Karpas-422 (cell line): ENCODE measurements around the gene SIL1. TPM values are rescaled to one million over a fixed set of nuclear protein-coding genes. Genes with fewer than 3 reads are reported as not detected.
"Not testable (repeated sequence)": the region's sequence is repeated elsewhere in the genome, so short reads cannot be mapped to it uniquely, and the experiment has no call there.

Experiments
- DNase-seq: peaks from one replicate; pipeline ENCODE4 v3.0.0-alpha.2; 2015
- H2AFZ ChIP-seq: fragments of 200-600 bp; sonication (generic); 2 replicates; pipeline ENCODE4 v1.6.1; 2014; ENCODE audit warnings: antibody characterized with exemption, low read length, mixed read lengths
- H3K27ac ChIP-seq: fragments of 200-600 bp; sonication (generic); 2 replicates; pipeline ENCODE4 v1.5.1; 2014; ENCODE audit warnings: mild to moderate bottlenecking, low read length, moderate library complexity
- H3K27me3 ChIP-seq: fragments of 200-600 bp; sonication (generic); 2 replicates; pipeline ENCODE4 v1.6.1; 2014; ENCODE audit warnings: low read length, mixed read lengths
- H3K36me3 ChIP-seq: fragments of 200-600 bp; sonication (generic); 2 replicates; pipeline ENCODE4 v1.6.1; 2014; ENCODE audit warnings: low read length, mixed read lengths; ENCODE audit not compliant: insufficient read depth
- H3K4me1 ChIP-seq: fragments of 200-600 bp; sonication (generic); 2 replicates; pipeline ENCODE4 v1.6.1; 2014; ENCODE audit warnings: mild to moderate bottlenecking, low read length, mixed read lengths
- H3K4me2 ChIP-seq: fragments of 200-600 bp; sonication (generic); 2 replicates; pipeline ENCODE4 v1.6.1; 2014; ENCODE audit warnings: low read length, low read depth, mild to moderate bottlenecking; ENCODE audit not compliant: poor library complexity, severe bottlenecking
- H3K4me3 ChIP-seq: fragments of 200-600 bp; sonication (generic); 2 replicates; pipeline ENCODE4 v1.5.1; 2014; ENCODE audit warnings: mild to moderate bottlenecking, antibody characterized with exemption, low read length, mixed read lengths
- H3K79me2 ChIP-seq: fragments of 200-600 bp; sonication (generic); 2 replicates; pipeline ENCODE4 v1.6.1; 2014; ENCODE audit warnings: mild to moderate bottlenecking, low read length, mixed read lengths
- H3K9ac ChIP-seq: fragments of 200-600 bp; sonication (generic); 2 replicates; pipeline ENCODE4 v1.6.0; 2014; ENCODE audit warnings: low read length
- H3K9me2 ChIP-seq: fragments of 200-600 bp; sonication (generic), shearing (Covaris generic); replicated peaks from 2 replicates; pipeline ENCODE4 v1.6.0; 2014; ENCODE audit warnings: mild to moderate bottlenecking, low read length, moderate library complexity; ENCODE audit not compliant: insufficient read depth
- H3K9me3 ChIP-seq: fragments of 300-700, 200-600 bp; sonication (generic); 2 replicates; pipeline ENCODE4 v1.6.1; 2014; ENCODE audit warnings: low read length, mixed read lengths
- H4K20me1 ChIP-seq: fragments of 200-600 bp; sonication (generic); 2 replicates; pipeline ENCODE4 v1.6.1; 2014; ENCODE audit warnings: mild to moderate bottlenecking, antibody characterized with exemption, low read length, low read depth; ENCODE audit not compliant: insufficient read depth
- total RNA-seq: library from RNA; depleted of rRNA; stranded (reverse); fragments of >200 nt; shearing (Covaris generic); gene quantifications from 2 replicates; pipeline ENCODE4 v1.2.3, GENCODE V29; 2014; ENCODE audit warnings: low replicate concordance

SIL1 gene
- total RNA-seq, 1 experiment from 2014 or later = 10.7 TPM

DNA sequence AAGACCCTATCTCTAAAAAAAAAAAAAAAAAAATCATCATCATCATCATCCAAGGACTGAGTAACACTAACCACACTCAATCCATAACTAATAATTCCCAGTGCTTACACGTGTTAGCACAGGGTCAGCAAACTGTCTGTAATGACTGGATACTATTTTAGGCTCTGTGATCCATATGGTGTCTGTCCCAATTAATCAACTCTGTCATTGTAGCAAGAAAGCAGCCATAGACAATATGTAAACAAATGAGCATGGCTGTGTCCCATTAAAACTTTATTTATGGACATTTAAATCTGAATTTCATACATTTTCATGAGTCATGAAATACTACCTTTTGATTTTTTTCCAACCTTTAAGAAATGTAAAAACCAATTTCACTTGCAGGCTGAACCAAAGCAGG is 148.4 kb downstream of the SIL1 start:
- no peak overlapping the region for H3K27ac ChIP-seq
- H2AFZ ChIP-seq = no peak overlapping the region
- no peak overlapping the region for H3K4me2 ChIP-seq
- no peaks in the 10 kb centered on the region for H3K27me3 ChIP-seq
- no peak overlapping the region for H3K4me3 ChIP-seq
- H3K4me1 ChIP-seq = no peaks in the 10 kb centered on the region
- no peaks in the 10 kb centered on the region for H3K9me2 ChIP-seq
- H3K9ac ChIP-seq = no peak overlapping the region
- no peaks in the 10 kb centered on the region for H3K36me3 ChIP-seq
- no peaks in the 10 kb centered on the region for H3K9me3 ChIP-seq
- no peaks in the 10 kb centered on the region for H4K20me1 ChIP-seq
- H3K79me2 ChIP-seq = no peaks in the 10 kb centered on the region
- DNase-seq = no peak

DNA sequence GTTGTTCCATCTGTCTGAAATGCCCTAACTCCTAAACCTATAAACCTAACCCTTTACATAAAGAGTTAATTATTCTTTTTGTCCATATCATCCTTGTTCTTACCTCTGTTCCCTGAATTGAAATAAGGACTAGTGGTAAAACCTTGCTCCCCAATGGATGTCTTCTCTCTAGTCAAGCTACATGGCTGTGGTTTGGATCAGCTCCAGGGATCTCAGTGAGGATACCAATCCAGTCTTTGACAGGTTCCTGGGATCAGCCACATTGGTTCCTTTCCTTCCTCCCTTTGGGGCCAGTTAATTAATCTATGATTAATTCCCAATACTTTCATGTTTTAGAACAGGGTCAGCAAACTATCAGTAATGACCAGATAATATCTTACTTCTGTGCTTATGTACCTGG is 151.6 kb downstream of the SIL1 start:
- Histone ChIP-seq H3K9me3 (no peaks in the 10 kb centered on the region), H3K4me1 (no peaks in the 10 kb centered on the region), H3K27me3 (no peaks in the 10 kb centered on the region), H3K79me2 (no peaks in the 10 kb centered on the region), H3K9ac (no peak overlapping the region), H3K36me3 (no peaks in the 10 kb centered on the region), H3K4me3 (no peak overlapping the region), H2AFZ (no peak overlapping the region), H3K27ac (no peak overlapping the region), H4K20me1 (no peaks in the 10 kb centered on the region), H3K9me2 (no peaks in the 10 kb centered on the region), H3K4me2 (no peak overlapping the region)
- DNase-seq = no peak

DNA sequence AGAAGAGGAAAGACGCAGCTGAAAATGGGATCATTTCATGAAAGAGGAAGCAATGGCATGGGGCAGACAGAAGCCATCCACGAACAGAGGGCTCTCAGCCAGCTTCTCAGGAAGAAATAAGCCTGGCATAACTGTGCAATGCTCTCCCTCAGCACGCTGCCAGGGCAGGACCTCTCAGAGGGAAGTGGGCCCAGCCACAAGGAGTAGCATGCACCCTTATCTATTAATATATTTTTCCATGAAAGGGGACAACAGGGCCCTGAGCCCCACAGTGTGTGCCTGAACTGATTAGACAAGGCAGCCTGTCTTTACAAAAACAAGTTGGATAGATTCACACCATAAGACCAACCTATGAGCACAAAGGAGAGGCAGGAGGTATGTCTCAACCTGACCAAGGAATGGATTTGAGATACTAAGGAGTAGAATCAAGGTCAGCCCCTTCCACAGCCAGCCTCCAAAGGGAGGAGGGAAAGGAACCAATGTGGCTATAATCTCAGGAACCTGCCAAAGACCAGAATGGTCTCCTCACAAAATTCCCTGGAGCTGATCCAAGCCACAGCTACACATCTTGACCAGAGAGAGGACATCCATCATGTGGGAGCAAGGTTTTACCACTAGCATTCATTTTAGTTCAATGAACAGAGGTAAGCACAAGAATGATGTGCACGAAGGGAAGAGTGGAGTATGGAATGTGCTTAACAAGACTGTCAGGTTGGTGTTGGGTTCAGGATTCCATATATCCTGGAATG is 154.8 kb downstream of the SIL1 start:
- no peak for DNase-seq
- H3K27ac ChIP-seq = no peak overlapping the region
- H3K79me2 ChIP-seq = no peaks in the 10 kb centered on the region

DNA sequence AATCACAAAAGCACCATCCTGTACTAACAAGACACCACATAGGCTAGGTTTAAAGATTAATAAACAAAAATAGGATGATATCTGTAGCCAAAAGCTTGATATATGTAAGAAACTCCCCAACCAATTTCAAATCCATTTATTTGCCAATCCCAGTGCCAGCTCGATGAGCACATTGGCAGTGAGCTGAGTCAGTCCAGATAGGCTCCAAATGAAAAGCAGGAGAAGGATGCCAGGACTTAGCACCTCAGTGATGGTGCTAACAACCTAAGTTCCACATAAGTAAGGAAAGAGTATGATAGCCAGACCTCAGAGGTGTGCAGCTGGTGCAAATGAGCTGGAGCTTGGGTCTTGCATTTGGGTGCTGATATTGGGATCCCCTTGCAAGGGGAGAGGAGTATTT is 158.1 kb downstream of the SIL1 start:
- Histone ChIP-seq H3K4me2 (no peak overlapping the region), H3K27ac (no peak overlapping the region), H3K9me2 (no peaks in the 10 kb centered on the region), H3K27me3 (no peaks in the 10 kb centered on the region), H2AFZ (no peak overlapping the region), H3K36me3 (no peaks in the 10 kb centered on the region), H3K4me1 (no peaks in the 10 kb centered on the region), H3K79me2 (no peaks in the 10 kb centered on the region), H4K20me1 (no peaks in the 10 kb centered on the region), H3K9me3 (no peaks in the 10 kb centered on the region), H3K9ac (no peak overlapping the region), H3K4me3 (no peak overlapping the region)
- DNase-seq = no peak

More for the DNA sequence above, 154.8 kb downstream of the SIL1 start:
- Histone ChIP-seq H3K4me2 (no peak overlapping the region), H3K9me2 (no peaks in the 10 kb centered on the region), H3K9ac (no peak overlapping the region), H3K4me1 (no peaks in the 10 kb centered on the region), H3K36me3 (no peaks in the 10 kb centered on the region), H2AFZ (no peak overlapping the region), H3K27me3 (no peaks in the 10 kb centered on the region), H4K20me1 (no peaks in the 10 kb centered on the region), H3K9me3 (no peaks in the 10 kb centered on the region), H3K4me3 (no peak overlapping the region)

DNA sequence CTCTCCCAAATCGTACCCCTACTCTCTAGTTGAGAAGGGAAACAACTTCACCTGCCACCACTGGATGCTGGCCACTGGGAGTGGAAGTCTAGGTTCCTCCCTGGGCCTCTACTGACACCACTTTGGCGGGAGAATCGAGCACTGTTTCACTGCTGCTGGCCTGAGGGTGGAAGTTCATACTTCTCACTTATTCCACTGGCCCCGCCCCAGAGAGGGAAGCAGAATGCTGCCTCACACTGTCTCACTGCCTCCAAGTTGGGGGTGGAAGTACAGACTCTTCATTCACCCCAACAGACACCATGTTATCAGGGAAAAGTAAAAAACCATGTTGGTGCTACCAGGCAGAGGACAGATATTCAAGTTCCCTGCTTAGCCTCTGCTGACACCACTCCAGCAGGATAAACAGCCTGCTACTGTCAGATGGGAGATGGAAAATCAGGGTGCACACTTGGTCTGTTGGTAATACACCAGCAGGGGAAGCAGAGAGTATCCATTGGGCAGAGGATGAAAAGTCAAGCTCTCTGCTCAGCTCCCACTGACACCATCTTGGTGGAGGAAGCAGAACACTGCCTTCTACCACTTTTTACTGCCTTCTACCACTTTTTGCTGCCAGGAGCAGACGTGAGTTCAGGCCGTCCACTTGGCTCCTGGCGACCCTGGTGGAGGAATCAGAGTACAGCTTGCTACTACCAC is 159.4 kb downstream of the SIL1 start:
- no peaks in the 10 kb centered on the region for H3K9me3 ChIP-seq
- H3K4me1 ChIP-seq = no peaks in the 10 kb centered on the region
- no peak overlapping the region for H2AFZ ChIP-seq
- no peak overlapping the region for H3K4me2 ChIP-seq
- H3K36me3 ChIP-seq = no peaks in the 10 kb centered on the region
- no peak overlapping the region for H3K27ac ChIP-seq
- no peak overlapping the region for H3K9ac ChIP-seq
- DNase-seq = no peak
- H3K27me3 ChIP-seq = no peaks in the 10 kb centered on the region
- H3K9me2 ChIP-seq = no peaks in the 10 kb centered on the region
- H3K79me2 ChIP-seq = no peaks in the 10 kb centered on the region
- H3K4me3 ChIP-seq = no peak overlapping the region
- no peaks in the 10 kb centered on the region for H4K20me1 ChIP-seq

DNA sequence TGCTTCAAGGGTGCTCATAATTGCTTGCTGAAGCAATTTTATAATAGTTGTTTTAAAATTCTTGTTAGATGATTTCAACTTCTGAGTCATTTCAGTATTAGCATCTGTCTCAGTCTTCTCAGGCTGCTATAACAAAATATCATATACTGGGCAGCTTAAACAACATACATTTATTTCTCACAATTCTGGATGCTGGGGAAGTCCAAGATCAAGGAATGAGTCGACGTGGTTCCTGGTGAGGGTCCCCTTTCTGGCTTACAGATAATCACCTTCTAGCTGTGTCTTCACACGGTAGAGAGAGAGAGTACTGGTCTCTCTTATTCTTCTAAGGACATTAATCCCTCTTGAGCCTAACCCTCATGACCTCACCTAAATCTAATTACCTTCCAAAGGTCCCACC is 160.4 kb downstream of the SIL1 start:
- Histone ChIP-seq H3K9me3 (no peaks in the 10 kb centered on the region), H3K4me2 (no peak overlapping the region), H3K79me2 (no peaks in the 10 kb centered on the region), H3K36me3 (no peaks in the 10 kb centered on the region), H3K9me2 (no peaks in the 10 kb centered on the region), H3K9ac (no peak overlapping the region), H3K4me3 (no peak overlapping the region), H4K20me1 (no peaks in the 10 kb centered on the region), H3K4me1 (no peaks in the 10 kb centered on the region), H2AFZ (no peak overlapping the region), H3K27ac (no peak overlapping the region), H3K27me3 (no peaks in the 10 kb centered on the region)
- DNase-seq = no peak

DNA sequence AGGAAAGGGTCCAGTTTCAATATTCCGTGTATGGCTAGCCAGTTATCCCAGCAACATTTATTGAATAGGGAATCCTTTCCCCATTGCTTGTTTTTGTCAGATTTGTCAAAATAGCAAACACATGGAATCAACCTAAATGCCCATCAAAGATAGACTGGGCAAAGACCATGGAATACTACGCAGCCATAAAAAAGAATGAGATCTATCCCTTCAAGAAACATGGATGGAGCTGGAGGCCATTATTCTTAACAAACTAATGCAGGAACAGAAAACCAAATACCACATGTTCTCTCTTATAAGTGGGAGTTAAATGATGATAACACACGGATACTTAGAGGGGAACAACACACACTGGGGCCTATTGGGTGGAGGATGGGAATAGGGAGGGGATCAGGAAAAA is 161.8 kb downstream of the SIL1 start:
- H3K79me2 ChIP-seq, H3K27me3 ChIP-seq, H3K4me1 ChIP-seq, H3K9ac ChIP-seq, H3K9me2 ChIP-seq, H3K9me3 ChIP-seq, H4K20me1 ChIP-seq, H3K27ac ChIP-seq, DNase-seq, H2AFZ ChIP-seq, H3K36me3 ChIP-seq, H3K4me3 ChIP-seq, H3K4me2 ChIP-seq: not testable (repeated sequence)

DNA sequence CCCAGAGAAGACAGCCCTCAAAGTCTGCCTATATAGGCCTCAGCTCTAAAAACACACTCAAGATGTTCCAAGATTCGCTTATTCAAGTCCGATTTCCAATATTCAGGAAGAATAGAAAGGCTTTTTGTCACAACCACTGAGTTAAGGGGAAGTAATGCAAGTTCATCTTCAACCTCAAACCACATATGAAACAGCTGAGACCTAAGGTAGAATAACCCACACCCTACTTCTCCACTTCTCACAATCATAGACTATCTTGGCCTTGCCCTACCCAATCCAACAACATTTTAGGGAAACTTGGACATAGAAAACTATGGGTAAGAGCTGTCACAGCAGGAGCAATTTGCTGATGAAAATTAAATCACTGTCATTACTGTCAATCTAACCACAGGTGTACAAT is 171.0 kb downstream of the SIL1 start:
- no peak for DNase-seq
- no peaks in the 10 kb centered on the region for H3K9me2 ChIP-seq
- no peak overlapping the region for H2AFZ ChIP-seq
- H3K9me3 ChIP-seq = no peaks in the 10 kb centered on the region
- H4K20me1 ChIP-seq = no peaks in the 10 kb centered on the region
- H3K4me2 ChIP-seq = no peak overlapping the region
- no peaks in the 10 kb centered on the region for H3K27me3 ChIP-seq
- H3K36me3 ChIP-seq = no peaks in the 10 kb centered on the region
- H3K4me3 ChIP-seq = no peak overlapping the region
- no peaks in the 10 kb centered on the region for H3K79me2 ChIP-seq
- H3K9ac ChIP-seq = no peak overlapping the region
- H3K27ac ChIP-seq = no peak overlapping the region
- H3K4me1 ChIP-seq = no peaks in the 10 kb centered on the region
